Testis (tissue), 2 donors: ENCODE measurements around the gene ZNF845.

Source experiments
- POLR2A ChIP-seq: fragments of 450-650 bp; IDR thresholded peaks from one replicate; pipeline ENCODE4 v1.6.1; 2017; ENCODE audit warnings: antibody characterized with exemption, mild to moderate bottlenecking, moderate library complexity
- TF ChIP-seq, protein P1 (sequence below), 3 experiments: fragments of 450-650 bp in 2 of 3; fragments of 200-600 bp in 1 of 3; sonication (generic) in 1 of 3; IDR thresholded peaks; one replicate each; pipeline ENCODE4 v1.5.1; 2016 to 2019; ENCODE audit warnings: antibody characterized with exemption in 3 of 3, mild to moderate bottlenecking in 2 of 3, moderate library complexity in 1 of 3

DNA sequence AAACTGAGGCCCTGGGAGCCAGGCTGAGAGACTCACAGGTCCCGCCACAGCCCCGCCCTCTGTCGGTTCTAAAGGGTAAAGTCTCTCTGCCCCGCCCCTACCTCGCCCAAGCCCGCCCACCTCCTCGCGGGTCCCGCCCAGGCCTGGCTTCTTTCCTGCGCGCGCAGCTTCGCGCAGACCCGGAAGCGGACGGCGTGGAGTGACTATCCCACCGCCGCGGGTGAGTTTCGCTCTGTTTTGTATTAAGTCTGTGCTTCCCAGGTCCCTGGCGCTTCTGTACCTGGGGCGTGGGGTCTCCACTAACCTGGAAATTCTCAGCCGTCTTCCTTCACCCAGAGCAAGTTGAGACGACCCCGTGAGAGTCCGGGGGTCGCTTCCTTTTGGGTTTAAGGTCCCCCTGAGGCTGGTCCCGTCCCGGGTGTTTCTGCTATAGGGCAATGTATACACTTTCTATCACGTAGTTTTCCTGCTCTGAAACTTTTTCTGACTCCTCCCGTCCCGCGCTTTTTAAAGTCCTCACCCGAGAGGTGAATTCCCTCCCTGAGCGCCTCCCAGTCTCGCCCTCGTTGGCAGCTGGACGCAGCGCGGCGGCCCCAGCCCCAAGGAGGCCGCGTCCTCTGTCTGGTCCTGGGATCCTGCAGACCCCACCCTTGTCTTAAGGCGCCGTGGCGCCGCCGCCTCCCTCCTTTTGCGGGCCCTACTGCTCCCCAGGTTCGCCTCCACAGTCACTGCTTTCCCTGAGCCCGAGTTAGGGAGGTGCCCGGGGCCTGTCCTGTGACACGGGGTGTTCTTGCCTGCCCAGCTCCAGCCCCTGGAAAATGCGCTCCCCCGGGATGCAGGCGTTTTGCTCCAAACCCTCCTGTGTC lies 61.7 kb downstream of the ZNF845 start, which contains the start of gene ZNF765:
- TF ChIP-seq, protein P1, sequence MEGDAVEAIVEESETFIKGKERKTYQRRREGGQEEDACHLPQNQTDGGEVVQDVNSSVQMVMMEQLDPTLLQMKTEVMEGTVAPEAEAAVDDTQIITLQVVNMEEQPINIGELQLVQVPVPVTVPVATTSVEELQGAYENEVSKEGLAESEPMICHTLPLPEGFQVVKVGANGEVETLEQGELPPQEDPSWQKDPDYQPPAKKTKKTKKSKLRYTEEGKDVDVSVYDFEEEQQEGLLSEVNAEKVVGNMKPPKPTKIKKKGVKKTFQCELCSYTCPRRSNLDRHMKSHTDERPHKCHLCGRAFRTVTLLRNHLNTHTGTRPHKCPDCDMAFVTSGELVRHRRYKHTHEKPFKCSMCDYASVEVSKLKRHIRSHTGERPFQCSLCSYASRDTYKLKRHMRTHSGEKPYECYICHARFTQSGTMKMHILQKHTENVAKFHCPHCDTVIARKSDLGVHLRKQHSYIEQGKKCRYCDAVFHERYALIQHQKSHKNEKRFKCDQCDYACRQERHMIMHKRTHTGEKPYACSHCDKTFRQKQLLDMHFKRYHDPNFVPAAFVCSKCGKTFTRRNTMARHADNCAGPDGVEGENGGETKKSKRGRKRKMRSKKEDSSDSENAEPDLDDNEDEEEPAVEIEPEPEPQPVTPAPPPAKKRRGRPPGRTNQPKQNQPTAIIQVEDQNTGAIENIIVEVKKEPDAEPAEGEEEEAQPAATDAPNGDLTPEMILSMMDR (IDR thresholded peaks at IDR 0.05), result peak; percentile 50 to 57 (median 55)
- TF ChIP-seq POLR2A, result peak; percentile 36
